Measurements from ENCODE around the gene THSD7B.

THSD7B gene

DNA sequence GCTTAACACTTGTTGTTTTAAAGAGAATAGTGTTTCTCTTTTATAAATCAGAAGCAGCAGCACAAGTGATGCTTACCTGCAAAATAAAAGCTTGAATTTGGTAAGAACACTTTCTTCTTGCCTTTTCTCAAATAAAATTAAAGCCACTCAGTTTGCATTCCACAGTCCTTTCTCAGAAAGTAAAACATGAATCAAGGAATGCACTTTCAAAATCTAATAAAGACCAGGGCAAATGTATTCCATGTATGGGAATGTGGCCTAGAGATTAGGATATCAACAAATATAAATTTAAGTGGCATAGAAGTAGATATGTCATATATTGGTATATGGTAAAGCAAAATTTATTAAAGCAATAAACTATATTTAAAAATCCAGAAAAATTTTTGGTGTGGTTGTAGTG, 352.8 kb downstream of the THSD7B start:
- TF ChIP-seq CEBPB (IDR thresholded peaks at IDR 0.05): no peak
- TF ChIP-seq CREB1 (IDR thresholded peaks at IDR 0.05; ENCODE audit: low read depth): no peak
- TF ChIP-seq, protein P1, sequence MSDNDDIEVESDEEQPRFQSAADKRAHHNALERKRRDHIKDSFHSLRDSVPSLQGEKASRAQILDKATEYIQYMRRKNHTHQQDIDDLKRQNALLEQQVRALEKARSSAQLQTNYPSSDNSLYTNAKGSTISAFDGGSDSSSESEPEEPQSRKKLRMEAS (IDR thresholded peaks at IDR 0.05): no peak
- TF ChIP-seq TEAD4 (IDR thresholded peaks at IDR 0.05): no peak
- TF ChIP-seq EP300 (IDR thresholded peaks at IDR 0.05; ENCODE audit: borderline replicate concordance): no peak
- TF ChIP-seq, protein P2, sequence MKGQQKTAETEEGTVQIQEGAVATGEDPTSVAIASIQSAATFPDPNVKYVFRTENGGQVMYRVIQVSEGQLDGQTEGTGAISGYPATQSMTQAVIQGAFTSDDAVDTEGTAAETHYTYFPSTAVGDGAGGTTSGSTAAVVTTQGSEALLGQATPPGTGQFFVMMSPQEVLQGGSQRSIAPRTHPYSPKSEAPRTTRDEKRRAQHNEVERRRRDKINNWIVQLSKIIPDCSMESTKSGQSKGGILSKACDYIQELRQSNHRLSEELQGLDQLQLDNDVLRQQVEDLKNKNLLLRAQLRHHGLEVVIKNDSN (IDR thresholded peaks at IDR 0.05): no peak
- TF ChIP-seq ZBTB7A (IDR thresholded peaks at IDR 0.05; ENCODE audit: low read depth): no peak
- TF ChIP-seq EGR1 (IDR thresholded peaks at IDR 0.05): no peak
- no peak for TF ChIP-seq FOXM1 (IDR thresholded peaks at IDR 0.05; ENCODE audit: borderline replicate concordance, low read depth)
- TF ChIP-seq TAF1 (IDR thresholded peaks at IDR 0.05; ENCODE audit: low read depth): no peak
- no peak for TF ChIP-seq REST (IDR thresholded peaks at IDR 0.05; ENCODE audit: low read depth)
- TF ChIP-seq RAD21 (IDR thresholded peaks at IDR 0.05; ENCODE audit: low read depth): no peak
- TF ChIP-seq TCF12 (IDR thresholded peaks at IDR 0.05; ENCODE audit: low read depth): no peak
- no peak for TF ChIP-seq NFIC (IDR thresholded peaks at IDR 0.05)
- no peak for TF ChIP-seq YY1 (IDR thresholded peaks at IDR 0.05; ENCODE audit: low read depth)

DNA sequence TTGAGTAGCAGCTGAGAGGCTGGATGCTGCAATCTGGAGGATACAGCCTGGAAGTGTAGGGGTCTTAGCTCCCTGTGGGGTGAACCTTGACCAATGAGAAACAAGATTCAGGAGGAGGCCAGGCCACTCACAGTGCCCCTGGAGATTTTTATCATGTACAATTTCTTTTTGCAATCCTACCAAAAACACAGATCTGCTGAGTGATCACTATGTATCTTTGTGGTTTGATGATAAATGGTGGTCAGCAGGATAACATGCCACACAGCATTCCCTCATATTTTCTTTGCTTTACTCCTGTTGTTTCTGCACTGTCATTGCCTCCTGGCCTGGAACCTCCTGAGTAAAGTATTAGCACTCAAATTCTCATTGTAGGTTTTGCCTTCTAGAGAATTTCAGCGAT, 357.9 kb downstream of the THSD7B start:
- TF ChIP-seq NFIC (IDR thresholded peaks at IDR 0.05) (no peak), ZBTB7A (IDR thresholded peaks at IDR 0.05; ENCODE audit: low read depth) (no peak), EGR1 (IDR thresholded peaks at IDR 0.05) (no peak), CREB1 (IDR thresholded peaks at IDR 0.05; ENCODE audit: low read depth) (no peak), RAD21 (IDR thresholded peaks at IDR 0.05; ENCODE audit: low read depth) (no peak), REST (IDR thresholded peaks at IDR 0.05; ENCODE audit: low read depth) (no peak), TAF1 (IDR thresholded peaks at IDR 0.05; ENCODE audit: low read depth) (no peak), EP300 (IDR thresholded peaks at IDR 0.05; ENCODE audit: borderline replicate concordance) (no peak), TEAD4 (IDR thresholded peaks at IDR 0.05) (no peak), YY1 (IDR thresholded peaks at IDR 0.05; ENCODE audit: low read depth) (no peak), TCF12 (IDR thresholded peaks at IDR 0.05; ENCODE audit: low read depth) (no peak), FOXM1 (IDR thresholded peaks at IDR 0.05; ENCODE audit: borderline replicate concordance, low read depth) (no peak), CEBPB (IDR thresholded peaks at IDR 0.05) (no peak)
- TF ChIP-seq, protein P1 (IDR thresholded peaks at IDR 0.05): no peak
- TF ChIP-seq, protein P2 (IDR thresholded peaks at IDR 0.05): no peak

- TF ChIP-seq NFIC (IDR thresholded peaks at IDR 0.05) (no peak), ZBTB7A (IDR thresholded peaks at IDR 0.05; ENCODE audit: low read depth) (no peak), FOXM1 (IDR thresholded peaks at IDR 0.05; ENCODE audit: borderline replicate concordance, low read depth) (no peak), EP300 (IDR thresholded peaks at IDR 0.05; ENCODE audit: borderline replicate concordance) (no peak)
- TF ChIP-seq, protein P2 (IDR thresholded peaks at IDR 0.05): no peak
These were observed 367.9 kb downstream of the THSD7B start for GRCh38 chr2:137133225-137133624.

GRCh38 chr2:137138263-137138662, 372.9 kb downstream of the THSD7B start:
- TF ChIP-seq CREB1 (IDR thresholded peaks at IDR 0.05; ENCODE audit: low read depth) (no peak), TCF12 (IDR thresholded peaks at IDR 0.05; ENCODE audit: low read depth) (no peak)
- TF ChIP-seq, protein P2 (IDR thresholded peaks at IDR 0.05): no peak
- TF ChIP-seq, protein P1 (IDR thresholded peaks at IDR 0.05): no peak

- TF ChIP-seq TAF1 (IDR thresholded peaks at IDR 0.05; ENCODE audit: low read depth): no peak
- TF ChIP-seq EP300 (IDR thresholded peaks at IDR 0.05; ENCODE audit: borderline replicate concordance): no peak
- TF ChIP-seq REST (IDR thresholded peaks at IDR 0.05; ENCODE audit: low read depth): no peak
- TF ChIP-seq, protein P1 (IDR thresholded peaks at IDR 0.05): no peak
- TF ChIP-seq EGR1 (IDR thresholded peaks at IDR 0.05): no peak
- TF ChIP-seq, protein P2 (IDR thresholded peaks at IDR 0.05): no peak
- TF ChIP-seq FOXM1 (IDR thresholded peaks at IDR 0.05; ENCODE audit: borderline replicate concordance, low read depth): no peak
- TF ChIP-seq TCF12 (IDR thresholded peaks at IDR 0.05; ENCODE audit: low read depth): no peak
- no peak for TF ChIP-seq NFIC (IDR thresholded peaks at IDR 0.05)
- no peak for TF ChIP-seq CEBPB (IDR thresholded peaks at IDR 0.05)
- no peak for TF ChIP-seq CREB1 (IDR thresholded peaks at IDR 0.05; ENCODE audit: low read depth)
- no peak for TF ChIP-seq TEAD4 (IDR thresholded peaks at IDR 0.05)
- no peak for TF ChIP-seq RAD21 (IDR thresholded peaks at IDR 0.05; ENCODE audit: low read depth)
These were observed 386.4 kb downstream of the THSD7B start for GRCh38 chr2:137151731-137152130.
